Neural cell (in vitro differentiated cells): ENCODE measurements around the gene MED4.

Experiments used
- EP300 ChIP-seq: fragments of 450-650 bp; conservative IDR thresholded peaks from 2 replicates; pipeline ENCODE4 v1.6.1; 2014; ENCODE audit warnings: antibody characterized with exemption, mild to moderate bottlenecking, moderate library complexity; ENCODE audit not compliant: poor library complexity, severe bottlenecking
- EZH2 ChIP-seq: fragments of 200-600, 300-800 bp; shearing (Covaris generic), sonication (generic); IDR thresholded peaks from 2 replicates; pipeline ENCODE4 v1.6.1; 2014; ENCODE audit warnings: antibody characterized with exemption, low read length, borderline replicate concordance, mild to moderate bottlenecking; ENCODE audit not compliant: insufficient read depth, poor library complexity, severe bottlenecking
- MXI1 ChIP-seq: fragments of 450-650 bp; conservative IDR thresholded peaks from 2 replicates; pipeline ENCODE4 v1.6.1; 2014; ENCODE audit warnings: antibody characterized with exemption, mild to moderate bottlenecking; ENCODE audit not compliant: poor library complexity, severe bottlenecking
- POLR2AphosphoS5 ChIP-seq: IDR thresholded peaks from 2 replicates; pipeline ENCODE4 v1.6.1; 2012
- RAD21 ChIP-seq: fragments of 450-650 bp; conservative IDR thresholded peaks from 2 replicates; pipeline ENCODE4 v1.6.1; 2014; ENCODE audit warnings: antibody characterized with exemption, mild to moderate bottlenecking, moderate library complexity
- SMC3 ChIP-seq: fragments of 450-650 bp; conservative IDR thresholded peaks from 2 replicates; pipeline ENCODE4 v1.6.1; 2014; ENCODE audit warnings: antibody characterized with exemption, mild to moderate bottlenecking, moderate library complexity; ENCODE audit not compliant: poor library complexity
- TAF1 ChIP-seq: IDR thresholded peaks from 2 replicates; pipeline ENCODE4 v1.6.1; 2012; ENCODE audit warnings: low read depth
- TF ChIP-seq, protein P1 (sequence below): fragments of 450-650 bp; IDR thresholded peaks from 2 replicates; pipeline ENCODE4 v1.5.1; 2014; ENCODE audit warnings: antibody characterized with exemption, mild to moderate bottlenecking, moderate library complexity; ENCODE audit not compliant: poor library complexity, severe bottlenecking

DNA sequence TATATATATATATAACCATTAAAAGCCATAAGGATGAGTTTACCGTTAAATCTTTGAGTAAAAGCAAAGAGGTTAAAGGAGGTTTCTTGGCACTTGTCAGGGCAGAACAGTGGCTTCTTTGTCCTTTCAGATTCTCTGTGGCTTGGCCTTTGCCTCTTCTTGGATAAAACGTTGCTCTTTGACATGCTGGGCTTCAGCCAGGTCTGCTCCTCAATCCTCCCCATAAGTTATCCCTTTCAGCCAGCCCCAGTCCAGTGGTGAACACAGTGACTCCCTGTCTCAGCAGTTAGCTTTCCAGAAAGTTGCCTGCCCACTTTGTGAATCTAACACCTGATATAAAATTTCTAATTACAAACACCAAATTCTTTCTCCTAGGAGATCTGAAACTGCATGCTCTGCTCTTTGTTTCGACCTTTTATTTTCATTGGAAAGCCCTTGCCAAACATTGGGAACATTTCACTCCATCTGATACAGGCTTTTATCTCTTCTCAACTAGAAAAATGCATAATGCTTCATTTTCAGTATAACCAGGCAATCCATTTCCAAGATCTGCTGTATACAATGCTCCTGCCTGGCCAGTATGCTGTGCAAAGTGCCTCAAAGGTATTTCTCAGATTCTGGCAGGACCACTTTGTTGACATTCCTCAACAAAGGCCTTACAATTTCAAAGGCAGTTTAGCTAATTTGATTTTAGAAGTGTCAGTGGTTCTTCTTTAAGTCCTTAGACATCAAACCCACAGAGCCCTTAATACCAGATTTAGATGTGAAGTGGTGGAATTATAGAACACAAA, 16.2 kb upstream of the MED4 start:
- TF ChIP-seq, protein P1, sequence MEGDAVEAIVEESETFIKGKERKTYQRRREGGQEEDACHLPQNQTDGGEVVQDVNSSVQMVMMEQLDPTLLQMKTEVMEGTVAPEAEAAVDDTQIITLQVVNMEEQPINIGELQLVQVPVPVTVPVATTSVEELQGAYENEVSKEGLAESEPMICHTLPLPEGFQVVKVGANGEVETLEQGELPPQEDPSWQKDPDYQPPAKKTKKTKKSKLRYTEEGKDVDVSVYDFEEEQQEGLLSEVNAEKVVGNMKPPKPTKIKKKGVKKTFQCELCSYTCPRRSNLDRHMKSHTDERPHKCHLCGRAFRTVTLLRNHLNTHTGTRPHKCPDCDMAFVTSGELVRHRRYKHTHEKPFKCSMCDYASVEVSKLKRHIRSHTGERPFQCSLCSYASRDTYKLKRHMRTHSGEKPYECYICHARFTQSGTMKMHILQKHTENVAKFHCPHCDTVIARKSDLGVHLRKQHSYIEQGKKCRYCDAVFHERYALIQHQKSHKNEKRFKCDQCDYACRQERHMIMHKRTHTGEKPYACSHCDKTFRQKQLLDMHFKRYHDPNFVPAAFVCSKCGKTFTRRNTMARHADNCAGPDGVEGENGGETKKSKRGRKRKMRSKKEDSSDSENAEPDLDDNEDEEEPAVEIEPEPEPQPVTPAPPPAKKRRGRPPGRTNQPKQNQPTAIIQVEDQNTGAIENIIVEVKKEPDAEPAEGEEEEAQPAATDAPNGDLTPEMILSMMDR: no peak
- TF ChIP-seq EP300: no peak
- TF ChIP-seq SMC3: no peak
- no peak for TF ChIP-seq POLR2AphosphoS5
- no peak for TF ChIP-seq TAF1
- TF ChIP-seq EZH2: no peak
- TF ChIP-seq RAD21: no peak
- no peak for TF ChIP-seq MXI1
